ENCODE results near the gene SORCS2. TPM values are rescaled to one million over a fixed set of nuclear protein-coding genes. Genes with fewer than 3 reads are reported as not detected.

Gene SORCS2
- total and polyA plus RNA-seq, 2 of the 8 experiments (the other 6 are each of a cell fraction or from before 2014, with no cell fraction given): 0.36 to 1.8 TPM

GRCh38 chr4:7612311-7612897 is 420.1 kb downstream of the SORCS2 start:
- H2BK15ac ChIP-seq (ENCODE audit: low read length): no peak overlapping the region
- H3K27ac ChIP-seq (ENCODE audit: low read depth, low read length): no peak overlapping the region
- no peaks in the 10 kb centered on the region; a peak in 1 of 7 replicates for H3K27me3 ChIP-seq (replicated peaks in 1 of 4; ENCODE audit: control insufficient read depth in 3 of 4, extremely low read depth in 1 of 4, insufficient read depth in 3 of 4, low read length in 3 of 4)
- FAIRE-seq (no peak), DNase-seq (ENCODE audit: low read depth in 1 of 2, low spot score in 2 of 2) (no peak)
- no peak overlapping the region for H3K14ac ChIP-seq (ENCODE audit: insufficient read length)
- H4K20me1 ChIP-seq (replicated peaks in 1 of 2; ENCODE audit: control insufficient read depth in 1 of 2, insufficient read depth in 2 of 2, low read length in 2 of 2): peaks cover 0 to 5% of the 10 kb centered on the region in 2 experiments
- H3K9me3 ChIP-seq (ENCODE audit: insufficient read depth in 2 of 2, low read depth in 1 of 2, low read length in 1 of 2): peaks cover 0 to 6% of the 10 kb centered on the region in 2 experiments; a peak in 1 of 4 replicates
- no peak overlapping the region for H2BK12ac ChIP-seq (ENCODE audit: low read depth, low read length)
- no peak overlapping the region for H2AFZ ChIP-seq (ENCODE audit: low read length)
- H3K9ac ChIP-seq (replicated peaks in 1 of 4; ENCODE audit: extremely low read depth in 1 of 4, low read depth in 3 of 4, low read length in 3 of 4): no peak overlapping the region
- no peaks in the 10 kb centered on the region for H3K36me3 ChIP-seq (ENCODE audit: control insufficient read depth in 2 of 4, insufficient read depth in 4 of 4, low read length in 3 of 4)
- H4K91ac ChIP-seq (replicated peaks; ENCODE audit: insufficient read length, low read length): no peak overlapping the region
- H4K8ac ChIP-seq (ENCODE audit: extremely low read depth, insufficient read depth, low read length): no peak overlapping the region; the same call in 1 of the 2 replicates
- H2BK120ac ChIP-seq (replicated peaks; ENCODE audit: low read depth, low read length): no peak overlapping the region
- no peak overlapping the region for H3K4ac ChIP-seq (replicated peaks; ENCODE audit: insufficient read length, low read depth, low read length)
- H3K56ac ChIP-seq (replicated peaks; ENCODE audit: insufficient read length, low read depth, low read length): no peak overlapping the region
- no peak overlapping the region for H2AK5ac ChIP-seq (ENCODE audit: low read depth, low read length)
- no peak overlapping the region for H2BK20ac ChIP-seq (ENCODE audit: low read length)
- no peak overlapping the region for H3K23ac ChIP-seq (ENCODE audit: insufficient read length)
- no peaks in the 10 kb centered on the region for H3K79me1 ChIP-seq (ENCODE audit: low read depth, low read length)
- H3K18ac ChIP-seq (ENCODE audit: extremely low read depth, low read length): no peak overlapping the region
- H3K23me2 ChIP-seq (ENCODE audit: low read depth, low read length): peaks cover 17% of the 10 kb centered on the region; the same call in 1 of the 2 replicates
- ChIA-PET POLR2A (ENCODE audit: partially characterized antibody) (no interaction called here), CTCF (ENCODE audit: partially characterized antibody) (interaction anchor here (0.8 to 1.3 kb wide), 2 partner anchors 9 to 23 kb away, joined by 3 to 4 read pairs; no protein-coding TSS in a partner anchor)
- H3K79me2 ChIP-seq (ENCODE audit: control insufficient read depth in 1 of 2, insufficient read depth in 2 of 2, low read length in 2 of 2): no peaks in the 10 kb centered on the region
- no peak overlapping the region for H4K5ac ChIP-seq (ENCODE audit: insufficient read length, low read depth, low read length)
- no peak overlapping the region for H3K4me3 ChIP-seq (ENCODE audit: extremely low read depth in 1 of 4, insufficient read depth in 2 of 4, low read depth in 3 of 4, low read length in 4 of 4)
- no peak overlapping the region for H2BK5ac ChIP-seq (ENCODE audit: low read depth, low read length)
- no peaks in the 10 kb centered on the region for H3K4me1 ChIP-seq (replicated peaks in 1 of 4; ENCODE audit: control insufficient read depth in 3 of 4, insufficient read depth in 4 of 4, low read length in 3 of 4)
- 98% methylated on average over 11 of the region's 16 CpGs; no CpG with 5 or more reads in 1 of the 2 experiments for WGBS, 2 experiments (ENCODE audit: extremely low coverage in 1 of 2, insufficient coverage in 1 of 2, insufficient read length in 1 of 2, insufficient replicate concordance in 2 of 2, low coverage in 1 of 2, low lambda C conversion rate in 2 of 2, missing lambda C conversion rate in 1 of 2)
- no peak overlapping the region for H3K4me2 ChIP-seq (ENCODE audit: insufficient read depth in 1 of 2, low read depth in 2 of 2, low read length in 2 of 2)
- TF ChIP-seq E2F6 (IDR thresholded peaks at IDR 0.05): no peak
- TF ChIP-seq RAD21 (IDR thresholded peaks at IDR 0.05 in 1 of 2, conservative IDR thresholded peaks at IDR 0.05 in 1 of 2; ENCODE audit: low read depth in 2 of 2, low read length in 2 of 2): no peak
- no peak for TF ChIP-seq TBP (IDR thresholded peaks at IDR 0.05; ENCODE audit: low read depth, low read length)
- TF ChIP-seq ASH2L (IDR thresholded peaks at IDR 0.05; ENCODE audit: low read length): no peak
- no peak for TF ChIP-seq TEAD4 (IDR thresholded peaks at IDR 0.05; ENCODE audit: low read depth, low read length)
- no peak for TF ChIP-seq KDM5A (IDR thresholded peaks at IDR 0.05; ENCODE audit: low read length)
- no peak for TF ChIP-seq JUN (IDR thresholded peaks at IDR 0.05; ENCODE audit: low read depth, low read length)
- no peak for TF ChIP-seq SIN3A (conservative IDR thresholded peaks at IDR 0.05 in 1 of 2, IDR thresholded peaks at IDR 0.05 in 1 of 2; ENCODE audit: low read depth in 1 of 2, low read length in 2 of 2)
- no peak for TF ChIP-seq POLR2AphosphoS5 (IDR thresholded peaks at IDR 0.05; ENCODE audit: low read depth, low read length)
- no peak for TF ChIP-seq TAF7 (optimal IDR thresholded peaks at IDR 0.05; ENCODE audit: borderline replicate concordance, low read depth, low read length)
- TF ChIP-seq MAX (IDR thresholded peaks at IDR 0.05): no peak
- TF ChIP-seq RFX5 (IDR thresholded peaks at IDR 0.05; ENCODE audit: borderline replicate concordance, low read depth, low read length): no peak
